H9 (cell line): Measurements from ENCODE around the gene MMS19. TPM values are rescaled to one million over a fixed set of nuclear protein-coding genes. Genes with fewer than 3 reads are reported as not detected.

Experiments used
- DNase-seq: peaks from one replicate; pipeline ENCODE4 v3.0.0-alpha.2; 2017
- H2AFZ ChIP-seq: one replicate; pipeline ENCODE4 v1.6.1; 2013; ENCODE audit warnings: mild to moderate bottlenecking, low read length, control low read depth, moderate library complexity
- H2AK5ac ChIP-seq: 2 replicates; pipeline ENCODE4 v1.6.1; 2013; ENCODE audit warnings: low read length, control low read depth, mixed read lengths; ENCODE audit not compliant: insufficient read length
- H2BK120ac ChIP-seq: one replicate; pipeline ENCODE4 v1.6.1; 2013; ENCODE audit warnings: low read depth, mild to moderate bottlenecking, low read length, control low read depth, inconsistent platforms; ENCODE audit not compliant: poor library complexity, severe bottlenecking
- H2BK12ac ChIP-seq: 2 replicates; pipeline ENCODE4 v1.6.1; 2013; ENCODE audit warnings: low read length, control low read depth, mixed read lengths, low read depth; ENCODE audit not compliant: insufficient read length
- H2BK15ac ChIP-seq: 2 replicates; pipeline ENCODE4 v1.6.1; 2013; ENCODE audit warnings: low read depth, low read length, control low read depth
- H2BK20ac ChIP-seq: one replicate; pipeline ENCODE4 v1.6.1; 2013; ENCODE audit warnings: low read depth, mild to moderate bottlenecking, low read length, control low read depth, inconsistent platforms; ENCODE audit not compliant: poor library complexity, severe bottlenecking
- H2BK5ac ChIP-seq: 2 replicates; pipeline ENCODE4 v1.6.1; 2013; ENCODE audit warnings: low read length, control low read depth, mixed read lengths; ENCODE audit not compliant: insufficient read length
- H3K14ac ChIP-seq: 2 replicates; pipeline ENCODE4 v1.6.1; 2013; ENCODE audit warnings: low read length, control low read depth; ENCODE audit not compliant: insufficient read depth
- H3K18ac ChIP-seq: 2 replicates; pipeline ENCODE4 v1.6.1; 2013; ENCODE audit warnings: low read depth, mild to moderate bottlenecking, mixed read lengths, low read length, control low read depth; ENCODE audit not compliant: insufficient read length
- H3K23ac ChIP-seq: 2 replicates; pipeline ENCODE4 v1.6.1; 2013; ENCODE audit warnings: low read length, control low read depth, mixed read lengths, low read depth; ENCODE audit not compliant: insufficient read length
- H3K23me2 ChIP-seq: 2 replicates; pipeline ENCODE4 v1.6.1; 2013; ENCODE audit warnings: low read depth, mild to moderate bottlenecking, mixed read lengths, low read length, control low read depth; ENCODE audit not compliant: insufficient read length, poor library complexity, severe bottlenecking
- H3K27ac ChIP-seq: 2 replicates; pipeline ENCODE4 v1.5.1; 2013; ENCODE audit warnings: low read length, control low read depth, mixed read lengths, low read depth; ENCODE audit not compliant: insufficient read length
- H3K27me3 ChIP-seq: 2 replicates; pipeline ENCODE4 v1.6.1; 2013; ENCODE audit warnings: low read length, control low read depth, inconsistent platforms; ENCODE audit not compliant: insufficient read depth
- H3K4ac ChIP-seq: 2 replicates; pipeline ENCODE4 v1.6.1; 2013; ENCODE audit warnings: low read depth, mild to moderate bottlenecking, control low read depth, inconsistent platforms, low read length, moderate library complexity
- H3K4me1 ChIP-seq: 2 replicates; pipeline ENCODE4 v1.6.1; 2013; ENCODE audit warnings: low read length, control low read depth, inconsistent platforms; ENCODE audit not compliant: insufficient read depth
- H3K4me2 ChIP-seq: 2 replicates; pipeline ENCODE4 v1.6.1; 2013; ENCODE audit warnings: low read length, control low read depth, mixed read lengths; ENCODE audit not compliant: insufficient read length, insufficient read depth
- H3K56ac ChIP-seq: 2 replicates; pipeline ENCODE4 v1.6.1; 2013; ENCODE audit warnings: low read depth, mild to moderate bottlenecking, mixed read lengths, low read length, control low read depth; ENCODE audit not compliant: insufficient read length
- H3K79me1 ChIP-seq: 2 replicates; pipeline ENCODE4 v1.6.1; 2013; ENCODE audit warnings: low read depth, mild to moderate bottlenecking, moderate library complexity, low read length, control low read depth, inconsistent platforms; ENCODE audit not compliant: insufficient read depth, poor library complexity, severe bottlenecking
- H3K79me2 ChIP-seq: 2 replicates; pipeline ENCODE4 v1.6.1; 2013; ENCODE audit warnings: low read length, control low read depth, inconsistent platforms; ENCODE audit not compliant: insufficient read depth
- H3K9ac ChIP-seq: 2 replicates; pipeline ENCODE4 v1.6.1; 2013; ENCODE audit warnings: low read length, control low read depth, mixed read lengths; ENCODE audit not compliant: insufficient read length; ENCODE audit errors: extremely low read depth
- H3K9me3 ChIP-seq: one replicate; pipeline ENCODE4 v1.6.1; 2013; ENCODE audit warnings: low read depth, low read length, inconsistent platforms; ENCODE audit not compliant: control insufficient read depth
- H3T11ph ChIP-seq: one replicate; pipeline ENCODE4 v1.6.1; 2013; ENCODE audit warnings: mild to moderate bottlenecking, low read length, control low read depth, inconsistent platforms
- H4K20me1 ChIP-seq: one replicate; pipeline ENCODE4 v1.6.1; 2013; ENCODE audit not compliant: control insufficient read depth, insufficient read length, insufficient read depth
- H4K5ac ChIP-seq: 2 replicates; pipeline ENCODE4 v1.6.1; 2013; ENCODE audit warnings: low read depth, mild to moderate bottlenecking, mixed read lengths, low read length, control low read depth; ENCODE audit not compliant: insufficient read length
- H4K8ac ChIP-seq: replicated peaks from 2 replicates; pipeline ENCODE4 v1.6.1; 2013; ENCODE audit warnings: low read length, control low read depth, mixed read lengths, low read depth; ENCODE audit not compliant: insufficient read length
- H4K91ac ChIP-seq: 2 replicates; pipeline ENCODE4 v1.6.1; 2013; ENCODE audit warnings: low read depth, mild to moderate bottlenecking, moderate library complexity, mixed read lengths, low read length, control low read depth; ENCODE audit not compliant: insufficient read length
- H3K27ac Mint-ChIP-seq, 3 experiments: 2 replicates in 2 of 3; 3 replicates in 1 of 3; pipeline ENCODE4 v1.8.0; 2020 to 2021; ENCODE audit warnings: mixed read lengths in 3 of 3, mild to moderate bottlenecking in 1 of 3, moderate library complexity in 1 of 3
- H3K27me3 Mint-ChIP-seq: 2 replicates; pipeline ENCODE4 v1.8.0; 2021; ENCODE audit warnings: low read depth, mild to moderate bottlenecking, moderate library complexity, mixed read lengths
- H3K36me3 Mint-ChIP-seq, 3 experiments: 2 replicates in 2 of 3; 3 replicates in 1 of 3; pipeline ENCODE4 v1.8.0; 2020 to 2021; ENCODE audit warnings: low read depth in 3 of 3, mixed read lengths in 3 of 3; ENCODE audit not compliant: insufficient read depth in 1 of 3
- H3K4me1 Mint-ChIP-seq, 2 experiments: 2 replicates each; pipeline ENCODE4 v1.8.0; 2020; ENCODE audit warnings: mixed read lengths in 2 of 2
- H3K4me3 Mint-ChIP-seq, 2 experiments: 2 replicates in 1 of 2; 3 replicates in 1 of 2; pipeline ENCODE4 v1.8.0; 2020 to 2021; ENCODE audit warnings: mild to moderate bottlenecking in 2 of 2, mixed read lengths in 2 of 2, moderate library complexity in 1 of 2
- H3K9me3 Mint-ChIP-seq, 2 experiments: 2 replicates in 1 of 2; 3 replicates in 1 of 2; pipeline ENCODE4 v1.8.0; 2020; ENCODE audit warnings: mild to moderate bottlenecking in 2 of 2, mixed read lengths in 2 of 2, moderate library complexity in 1 of 2
- CTCF ChIP-seq: fragments of 200-600 bp; sonication (generic); conservative IDR thresholded peaks from 3 replicates; pipeline ENCODE4 v1.8.0; 2021; ENCODE audit warnings: antibody characterized with exemption, mild to moderate bottlenecking
- WGBS: extraction: QIAGEN DNeasy Blood & Tissue Kit; methylation state at CpG from one replicate; pipeline ENCODE4 v1.1.7; 2013; ENCODE audit warnings: missing lambda C conversion rate, low lambda C conversion rate, mixed read lengths; ENCODE audit not compliant: insufficient read length; ENCODE audit errors: extremely low coverage; 5-methylcytosine and 5-hydroxymethylcytosine counted together
- total RNA-seq: library from RNA; stranded (reverse); gene quantifications from 2 replicates; pipeline ENCODE4 v1.2.1, GENCODE V29; 2021

Gene MMS19
- total RNA-seq, 1 experiment from 2014 or later, result 102 TPM

- no peak overlapping the region for H2BK20ac ChIP-seq
- WGBS, result no CpG with 5 or more reads among the region's 22 CpGs
Observed at GRCh38 chr10:97497572-97498075, 598 bp downstream of the MMS19 start.

More at GRCh38 chr10:97497572-97498075, 598 bp downstream of the MMS19 start:
- no peak overlapping the region for H3T11ph ChIP-seq
- H4K8ac ChIP-seq, result no peak overlapping the region
- no peaks in the 10 kb centered on the region for H4K20me1 ChIP-seq
- Mint-ChIP-seq H3K27ac (peak overlapping the region; percentile 94 to 99 (median 97)), H3K4me1 (peaks cover 41 to 51% of the 10 kb centered on the region in 2 experiments), H3K36me3 (peaks cover 0 to 6% (median 4%) of the 10 kb centered on the region in 3 experiments; a peak in 5 of 7 replicates), H3K27me3 (peaks cover 23% of the 10 kb centered on the region), H3K9me3 (no peaks in the 10 kb centered on the region), H3K4me3 (peak overlapping the region; percentile 89)
- peak; percentile 72 for DNase-seq
- no peak overlapping the region for H4K91ac ChIP-seq
- H3K79me2 ChIP-seq, result peaks cover 29% of the 10 kb centered on the region; the same call in 1 of the 2 replicates
- H3K23me2 ChIP-seq, result peaks cover 14% of the 10 kb centered on the region
- H4K5ac ChIP-seq, result no peak overlapping the region
- peak overlapping the region; percentile 5 for H3K18ac ChIP-seq
- H3K4me2 ChIP-seq, result peak overlapping the region; percentile 97
- peaks cover 9% of the 10 kb centered on the region; the same call in 1 of the 2 replicates for H3K27me3 ChIP-seq
- H2BK12ac ChIP-seq, result no peak overlapping the region
- H2AK5ac ChIP-seq, result no peak overlapping the region
- H2BK5ac ChIP-seq, result no peak overlapping the region
- H2BK120ac ChIP-seq, result no peak overlapping the region
- H3K9ac ChIP-seq, result peak overlapping the region; percentile 67
- H3K4me1 ChIP-seq, result peaks cover 3% of the 10 kb centered on the region; the same call in 1 of the 2 replicates
- H3K27ac ChIP-seq, result peak overlapping the region; percentile 3
- 0 out of 2 replicates have a peak overlapping the region, but pooled peaks have one; percentile 1 for H3K14ac ChIP-seq
- no peak overlapping the region for H3K56ac ChIP-seq
- TF ChIP-seq CTCF, result no peak
- H3K23ac ChIP-seq, result no peak overlapping the region
- H3K9me3 ChIP-seq, result no peaks in the 10 kb centered on the region
- H2BK15ac ChIP-seq, result no peak overlapping the region
- H3K79me1 ChIP-seq, result peaks cover 2% of the 10 kb centered on the region
- no peak overlapping the region for H2AFZ ChIP-seq
- H3K4ac ChIP-seq, result no peak overlapping the region
